IMR-90 (cell line): ENCODE measurements around the gene KRT72. TPM values are rescaled to one million over a fixed set of nuclear protein-coding genes. Genes with fewer than 3 reads are reported as not detected.

ENCODE experiments used
- ATAC-seq: fragments of 200-7000 bp; cut with Tn5 transposase; 2 replicates; pipeline ENCODE4 v1.9.1; 2020; ENCODE audit warnings: low read depth, mild to moderate bottlenecking, moderate library complexity
- BruUV-seq: library from RNA; stranded (reverse); fragments of 400-500 nt; replicated peaks from 2 replicates; lab custom pipeline; 2021; lab: Mats Ljungman, UMichigan
- CTCF ChIA-PET: fragments of 300-600 bp; formaldehyde crosslinking; extraction: SDS; loops from one replicate; lab custom pipeline; 2021; ENCODE audit warnings: antibody characterized with exemption; lab: Yijun Ruan, JAX
- POLR2A ChIA-PET: fragments of 300-600 bp; sonication (Branson Sonifier 250); formaldehyde crosslinking; loops from one replicate; lab custom pipeline; 2022; ENCODE audit warnings: antibody characterized with exemption; ENCODE audit not compliant: unreplicated experiment; lab: Charles Lee
- DNase-seq: peaks from one replicate; pipeline ENCODE4 v3.0.0; 2013
- H2AFZ ChIP-seq: replicated peaks from 2 replicates; pipeline ENCODE3; 2013; ENCODE audit warnings: low read length, mild to moderate bottlenecking; ENCODE audit not compliant: poor library complexity
- H2AK5ac ChIP-seq: 2 replicates; pipeline ENCODE4 v1.6.1; 2013; ENCODE audit warnings: low read depth, low read length, inconsistent platforms
- H2AK9ac ChIP-seq: replicated peaks from 2 replicates; pipeline ENCODE3; 2013; ENCODE audit warnings: mild to moderate bottlenecking, low read depth, low read length, moderate library complexity; ENCODE audit not compliant: poor library complexity
- H2BK120ac ChIP-seq: 2 replicates; pipeline ENCODE4 v1.6.1; 2013; ENCODE audit warnings: low read depth, low read length, inconsistent platforms
- H2BK15ac ChIP-seq: 3 replicates; pipeline ENCODE4 v1.6.1; 2013; ENCODE audit warnings: low read depth, low read length, inconsistent platforms
- H2BK20ac ChIP-seq: 2 replicates; pipeline ENCODE4 v1.6.1; 2013; ENCODE audit warnings: low read depth, mild to moderate bottlenecking, inconsistent platforms, low read length, moderate library complexity
- H2BK5ac ChIP-seq: 2 replicates; pipeline ENCODE4 v1.6.1; 2013; ENCODE audit warnings: mild to moderate bottlenecking, low read depth, low read length, inconsistent platforms; ENCODE audit not compliant: poor library complexity, severe bottlenecking
- H3K14ac ChIP-seq: replicated peaks from 2 replicates; pipeline ENCODE4 v1.6.1; 2013; ENCODE audit warnings: low read depth, low read length, inconsistent platforms
- H3K18ac ChIP-seq: 2 replicates; pipeline ENCODE4 v1.6.1; 2013; ENCODE audit warnings: low read depth, low read length, control low read depth
- H3K23ac ChIP-seq: 2 replicates; pipeline ENCODE4 v1.6.1; 2013; ENCODE audit warnings: low read depth, low read length, inconsistent platforms
- H3K27ac ChIP-seq: 2 replicates; pipeline ENCODE4 v1.5.1; 2013; ENCODE audit warnings: mild to moderate bottlenecking, control low read depth, low read length; ENCODE audit not compliant: insufficient read depth
- H3K27me3 ChIP-seq: 2 replicates; pipeline ENCODE4 v1.6.1; 2013; ENCODE audit warnings: low read length; ENCODE audit not compliant: control insufficient read depth, insufficient read depth
- H3K36me3 ChIP-seq: 2 replicates; pipeline ENCODE4 v1.6.1; 2013; ENCODE audit warnings: low read length, mixed read lengths; ENCODE audit not compliant: control insufficient read depth, insufficient read depth
- H3K4ac ChIP-seq: 2 replicates; pipeline ENCODE4 v1.6.1; 2013; ENCODE audit warnings: low read depth, low read length, inconsistent platforms
- H3K4me1 ChIP-seq: 2 replicates; pipeline ENCODE4 v1.6.1; 2013; ENCODE audit warnings: low read length, mixed read lengths; ENCODE audit not compliant: control insufficient read depth, insufficient read depth
- H3K4me2 ChIP-seq: 2 replicates; pipeline ENCODE4 v1.6.1; 2013; ENCODE audit warnings: low read depth, mild to moderate bottlenecking, control low read depth, low read length, moderate library complexity
- H3K4me3 ChIP-seq: 2 replicates; pipeline ENCODE4 v1.5.1; 2013; ENCODE audit warnings: low read depth, mild to moderate bottlenecking, control low read depth, low read length, moderate library complexity; ENCODE audit not compliant: insufficient read depth
- H3K56ac ChIP-seq: 2 replicates; pipeline ENCODE4 v1.6.1; 2013; ENCODE audit warnings: low read length, inconsistent platforms; ENCODE audit not compliant: insufficient read depth; ENCODE audit errors: extremely low read depth
- H3K79me1 ChIP-seq, 2 experiments: 2 replicates each; pipeline ENCODE4 v1.6.1; 2013; ENCODE audit warnings: low read length in 2 of 2, inconsistent platforms in 1 of 2, low read depth in 1 of 2
- H3K9ac ChIP-seq: 2 replicates; pipeline ENCODE4 v1.6.1; 2013; ENCODE audit warnings: low read depth, low read length, control low read depth
- H3K9me1 ChIP-seq: 2 replicates; pipeline ENCODE4 v1.6.1; 2013; ENCODE audit warnings: low read length, inconsistent platforms; ENCODE audit not compliant: insufficient read depth
- H3K9me3 ChIP-seq: 2 replicates; pipeline ENCODE4 v1.6.1; 2013; ENCODE audit warnings: low read length; ENCODE audit not compliant: control insufficient read depth, insufficient read depth
- H4K20me1 ChIP-seq: 2 replicates; pipeline ENCODE4 v1.6.1; 2013; ENCODE audit warnings: low read length, inconsistent platforms; ENCODE audit not compliant: insufficient read depth
- H4K5ac ChIP-seq: 2 replicates; pipeline ENCODE4 v1.6.1; 2013; ENCODE audit warnings: mild to moderate bottlenecking, low read depth, low read length, control low read depth
- H4K8ac ChIP-seq, 2 experiments: 2 replicates each; pipeline ENCODE4 v1.6.1; 2013; ENCODE audit warnings: low read depth in 2 of 2, low read length in 2 of 2, control low read depth in 1 of 2, inconsistent platforms in 1 of 2
- H4K91ac ChIP-seq: 2 replicates; pipeline ENCODE4 v1.6.1; 2013; ENCODE audit warnings: low read depth, low read length, inconsistent platforms; ENCODE audit not compliant: insufficient read depth
- BHLHE40 ChIP-seq: fragments of 150-350 bp; IDR thresholded peaks from 2 replicates; pipeline ENCODE4 v1.6.1; 2016; ENCODE audit warnings: mild to moderate bottlenecking, low read depth, low read length
- CEBPB ChIP-seq: IDR thresholded peaks from 2 replicates; pipeline ENCODE4 v1.6.1; 2012; ENCODE audit warnings: low read depth, low read length, improper control_type of control experiment
- FOS ChIP-seq: fragments of 150-350 bp; IDR thresholded peaks from 2 replicates; pipeline ENCODE4 v1.6.1; 2016; ENCODE audit warnings: low read depth, low read length
- MXI1 ChIP-seq: IDR thresholded peaks from 2 replicates; pipeline ENCODE4 v1.6.1; 2012; ENCODE audit warnings: low read depth, mild to moderate bottlenecking, low read length, moderate library complexity, borderline replicate concordance
- NFE2L2 ChIP-seq: fragments of 150-350 bp; IDR thresholded peaks from 2 replicates; pipeline ENCODE4 v1.6.1; 2016; ENCODE audit warnings: low read depth, mild to moderate bottlenecking, low read length
- POLR2A ChIP-seq: IDR thresholded peaks from 2 replicates; pipeline ENCODE4 v1.6.1; 2012; ENCODE audit warnings: mild to moderate bottlenecking, low read depth, low read length
- RCOR1 ChIP-seq: IDR thresholded peaks from 2 replicates; pipeline ENCODE4 v1.6.1; 2012; ENCODE audit warnings: mild to moderate bottlenecking, low read length, improper control_type of control experiment; ENCODE audit not compliant: insufficient replicate concordance
- SMC3 ChIP-seq: fragments of 150-350 bp; IDR thresholded peaks from 2 replicates; pipeline ENCODE4 v1.6.1; 2016; ENCODE audit warnings: low read depth, mild to moderate bottlenecking, antibody characterized with exemption, low read length, moderate library complexity
- USF2 ChIP-seq: fragments of 150-350 bp; IDR thresholded peaks from 2 replicates; pipeline ENCODE4 v1.6.1; 2017; ENCODE audit warnings: mild to moderate bottlenecking, antibody characterized with exemption, low read length, low read depth
- WGBS, 2 experiments: methylation state at CpG; one replicate each; pipeline versions ENCODE4 v1.1.5 to v1.1.7; 2013; ENCODE audit warnings: missing lambda C conversion rate in 2 of 2; ENCODE audit not compliant: insufficient read length in 1 of 2; ENCODE audit errors: extremely low coverage in 2 of 2; 5-methylcytosine and 5-hydroxymethylcytosine counted together
- dilution Hi-C: fragments of 300-500 bp; cut with HindIII; formaldehyde crosslinking; loops from one replicate; pipeline ENCODE4 v1.14.3; 2018; ENCODE audit warnings: low sequenced_read_pairs; ENCODE audit not compliant: unreplicated experiment
- in situ Hi-C: fragments of 300-500 bp; cut with MboI; formaldehyde crosslinking; loops from 3 replicates; pipeline ENCODE4 v1.14.3; 2019; ENCODE audit warnings: low sequenced_read_pairs, inconsistent platforms, mixed read lengths
- intact Hi-C: fragments of 100-400 bp; cut with micrococcal nuclease; formaldehyde crosslinking; loops from 2 replicates; pipeline ENCODE4 v1.10.0; 2022
- polyA plus RNA-seq, 3 experiments: library from polyadenylated mRNA; depleted of rRNA; stranded (reverse); fragments of >200 nt; gene quantifications; 2 replicates each; pipeline ENCODE4 v1.2.3, GENCODE V29; 2012; ENCODE audit warnings: low replicate concordance in 1 of 3
- total RNA-seq: library from RNA; depleted of rRNA; stranded (reverse); fragments of >200 nt; gene quantifications from 2 replicates; pipeline ENCODE4 v1.2.3, GENCODE V29; 2012
- TF ChIP-seq, protein P1 (sequence below): conservative IDR thresholded peaks from 2 replicates; pipeline ENCODE4 v1.5.1; 2012; ENCODE audit warnings: mild to moderate bottlenecking, low read depth, low read length, improper control_type of control experiment

The KRT72 gene
- total and polyA plus RNA-seq, 2 of the 4 experiments (the other 2 are of a cell fraction): not detected

DNA sequence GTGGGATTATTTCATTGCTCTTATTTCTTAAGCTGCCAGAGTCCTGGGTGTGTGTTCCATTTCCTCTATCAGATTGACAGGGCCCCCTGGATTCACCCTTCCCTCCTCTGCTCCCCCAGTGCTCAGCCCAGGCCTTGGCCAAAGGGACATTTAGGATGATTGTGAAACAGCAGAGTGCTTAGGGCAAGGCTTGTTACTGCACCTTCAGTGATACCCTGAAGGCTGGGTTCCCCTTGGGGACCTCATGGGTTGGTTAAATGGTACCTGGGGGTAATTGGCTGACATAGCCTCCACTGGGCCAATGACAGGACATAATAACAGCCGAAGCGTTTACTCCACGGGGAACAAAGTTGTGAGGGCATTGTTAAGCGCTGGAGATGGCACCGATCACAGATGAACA, 1.3 kb upstream of the KRT72 start:
- no peak overlapping the region for H4K91ac ChIP-seq
- no peaks in the 10 kb centered on the region for H3K9me3 ChIP-seq
- H2BK20ac ChIP-seq: no peak overlapping the region
- no peak overlapping the region for H3K27ac ChIP-seq
- no peak overlapping the region for H3K14ac ChIP-seq
- dilution Hi-C loops: no loop called here
- H3K79me1 ChIP-seq: no peaks in the 10 kb centered on the region
- no peak overlapping the region for H2AFZ ChIP-seq
- no peaks in the 10 kb centered on the region for H3K36me3 ChIP-seq
- no peak for ATAC-seq
- in situ Hi-C loops: no loop called here
- DNase-seq: no peak
- H3K23ac ChIP-seq: no peak overlapping the region
- intact Hi-C loops: no loop called here
- ChIA-PET CTCF (no interaction called here), POLR2A (no interaction called here)
- H2BK5ac ChIP-seq: no peak overlapping the region
- no peaks in the 10 kb centered on the region for H4K20me1 ChIP-seq
- H2BK15ac ChIP-seq: no peak overlapping the region
- no peak overlapping the region for H3K4me3 ChIP-seq
- 20% methylated on average over 1 of the region's 5 CpGs; no CpG with 5 or more reads in 1 of the 2 experiments for WGBS, 2 experiments
- TF ChIP-seq, protein P1, sequence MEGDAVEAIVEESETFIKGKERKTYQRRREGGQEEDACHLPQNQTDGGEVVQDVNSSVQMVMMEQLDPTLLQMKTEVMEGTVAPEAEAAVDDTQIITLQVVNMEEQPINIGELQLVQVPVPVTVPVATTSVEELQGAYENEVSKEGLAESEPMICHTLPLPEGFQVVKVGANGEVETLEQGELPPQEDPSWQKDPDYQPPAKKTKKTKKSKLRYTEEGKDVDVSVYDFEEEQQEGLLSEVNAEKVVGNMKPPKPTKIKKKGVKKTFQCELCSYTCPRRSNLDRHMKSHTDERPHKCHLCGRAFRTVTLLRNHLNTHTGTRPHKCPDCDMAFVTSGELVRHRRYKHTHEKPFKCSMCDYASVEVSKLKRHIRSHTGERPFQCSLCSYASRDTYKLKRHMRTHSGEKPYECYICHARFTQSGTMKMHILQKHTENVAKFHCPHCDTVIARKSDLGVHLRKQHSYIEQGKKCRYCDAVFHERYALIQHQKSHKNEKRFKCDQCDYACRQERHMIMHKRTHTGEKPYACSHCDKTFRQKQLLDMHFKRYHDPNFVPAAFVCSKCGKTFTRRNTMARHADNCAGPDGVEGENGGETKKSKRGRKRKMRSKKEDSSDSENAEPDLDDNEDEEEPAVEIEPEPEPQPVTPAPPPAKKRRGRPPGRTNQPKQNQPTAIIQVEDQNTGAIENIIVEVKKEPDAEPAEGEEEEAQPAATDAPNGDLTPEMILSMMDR: no peak
- TF ChIP-seq BHLHE40: no peak
- no peak for TF ChIP-seq POLR2A
- no peak for TF ChIP-seq SMC3
- no peak for TF ChIP-seq CEBPB
- no peak for TF ChIP-seq MXI1
- TF ChIP-seq FOS: no peak
- no peak for TF ChIP-seq NFE2L2
- no peak for TF ChIP-seq RCOR1
- no peak for TF ChIP-seq USF2
- no peak overlapping the region for H3K9ac ChIP-seq
- no peak overlapping the region for H2AK5ac ChIP-seq
- no peak overlapping the region for H3K4ac ChIP-seq
- no TSS peak for BruUV-seq
- no peak overlapping the region for H4K5ac ChIP-seq
- no peak overlapping the region for H4K8ac ChIP-seq
- H3K4me1 ChIP-seq: no peaks in the 10 kb centered on the region
- no peak overlapping the region for H3K18ac ChIP-seq
- no peaks in the 10 kb centered on the region for H3K9me1 ChIP-seq
- no peak overlapping the region for H3K4me2 ChIP-seq
- no peak overlapping the region for H2AK9ac ChIP-seq
- H3K56ac ChIP-seq: no peak overlapping the region
- H2BK120ac ChIP-seq: no peak overlapping the region
- peaks cover 46% of the 10 kb centered on the region for H3K27me3 ChIP-seq
